Activated gamma-delta T cell (primary cell): Measurements from ENCODE around the gene CCDC85A.

Experiments
- DNase-seq: peaks from one replicate; lab custom pipeline; 2025; lab: John Stamatoyannopoulos, UW

Gene CCDC85A

DNA sequence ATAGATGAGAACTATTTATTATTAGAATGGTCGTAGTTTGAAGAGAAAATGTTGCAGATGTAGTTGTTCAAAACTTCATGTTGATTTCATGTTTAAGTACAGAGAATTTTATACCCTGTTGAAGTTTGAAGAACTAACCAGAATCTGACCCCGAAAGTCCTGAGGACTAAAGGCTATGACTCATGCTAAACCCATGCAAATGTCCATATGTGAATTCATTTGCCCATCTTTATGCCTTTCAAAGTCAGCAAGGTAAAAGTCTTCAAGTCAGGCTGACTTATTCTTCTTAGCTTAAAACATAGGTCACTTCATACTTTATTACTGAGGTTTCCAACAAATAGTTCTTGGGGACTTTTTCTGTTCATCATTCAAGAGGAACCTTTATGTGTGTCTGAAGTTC lies 185.5 kb downstream of the CCDC85A start:
- DNase-seq, result no peak

DNA sequence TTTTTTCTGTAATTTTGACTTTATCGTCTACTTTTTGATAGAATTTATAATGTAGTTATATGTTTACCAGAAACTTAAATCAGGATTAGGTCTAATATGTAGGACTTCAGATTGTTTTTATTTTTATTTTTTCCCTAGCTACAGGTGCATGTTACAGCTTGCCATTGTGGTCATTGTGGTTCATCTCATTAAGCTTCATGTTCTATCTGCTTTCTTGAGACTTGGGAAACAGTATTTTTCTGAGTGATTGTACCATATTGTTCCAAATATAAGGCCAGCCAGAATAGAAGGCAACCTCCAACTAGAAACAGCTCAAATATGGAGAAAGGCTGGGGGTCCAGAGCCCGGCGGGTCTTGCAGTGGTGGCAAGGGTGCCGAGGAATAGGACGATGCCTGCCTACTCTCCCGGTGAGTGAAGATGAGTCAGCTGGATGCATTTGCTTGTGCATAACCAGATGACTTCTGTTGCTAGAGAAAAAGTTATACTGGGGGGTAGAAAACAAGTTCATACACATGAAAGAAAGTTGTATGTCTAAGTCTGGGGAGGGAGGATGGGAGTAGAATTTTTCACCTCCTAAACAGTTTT lies 188.4 kb downstream of the CCDC85A start:
- no peak for DNase-seq

DNA sequence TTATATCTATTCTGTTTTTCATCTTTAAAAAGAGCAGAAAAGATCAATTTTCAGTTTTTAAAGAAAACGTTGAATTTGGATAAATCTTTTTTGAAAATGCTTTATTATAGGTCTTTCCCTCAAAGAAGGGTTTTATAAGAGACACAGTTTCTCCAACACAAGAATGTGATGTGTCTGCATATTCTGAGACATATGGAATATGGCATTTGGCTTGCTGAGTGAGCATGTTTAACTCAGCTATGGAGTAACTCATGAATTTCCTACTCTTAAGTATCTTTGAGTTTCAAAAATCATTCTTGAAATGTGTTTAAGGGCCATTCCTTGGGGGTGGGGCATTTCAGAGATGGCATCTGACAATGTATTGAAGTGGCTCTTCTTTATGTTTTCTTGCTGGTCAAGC lies 191.5 kb downstream of the CCDC85A start:
- DNase-seq, result no peak

DNA sequence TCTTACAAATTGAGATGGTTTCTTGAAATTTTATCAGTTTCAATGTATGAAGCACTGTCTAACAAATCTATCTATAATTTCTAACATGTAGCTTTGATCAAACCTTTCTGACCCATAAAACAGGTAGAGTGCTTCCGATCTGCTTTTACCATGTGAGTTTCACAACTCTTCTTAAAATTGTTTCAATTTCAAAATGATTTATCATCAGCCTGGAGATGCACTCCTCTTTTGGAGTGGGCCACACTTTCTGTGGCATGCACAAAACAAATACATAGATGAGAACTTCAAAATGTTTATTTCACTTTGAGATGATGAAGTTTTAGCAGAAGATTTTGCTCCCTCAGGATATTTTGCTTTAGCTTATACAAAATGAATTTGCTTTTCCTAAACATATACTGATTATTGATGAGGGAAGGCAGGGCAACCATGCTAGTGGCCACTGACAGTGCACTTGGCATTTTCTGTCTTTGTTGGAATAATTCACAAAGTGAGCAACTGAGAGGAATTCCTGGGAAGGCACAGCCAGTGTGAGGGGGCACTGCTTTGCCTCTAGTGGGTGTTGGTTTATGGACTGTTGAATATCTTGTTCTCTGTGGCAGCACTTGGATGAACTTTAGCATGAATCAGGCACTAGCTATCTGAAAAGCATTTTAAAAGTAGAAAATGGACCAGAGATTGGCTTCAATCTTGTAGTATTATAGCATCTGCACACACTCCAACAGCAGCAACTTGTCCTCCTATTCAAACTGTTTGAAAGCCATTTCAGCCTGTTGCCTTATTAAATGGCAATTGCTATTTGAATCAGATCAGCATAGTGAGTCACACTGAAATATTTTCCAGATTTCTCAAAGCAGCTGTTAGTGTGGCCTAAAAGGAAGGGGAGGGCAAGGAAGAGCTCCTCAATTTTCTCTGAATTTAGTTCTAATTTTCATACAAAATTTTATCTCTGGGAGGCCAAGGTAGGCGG lies 193.2 kb downstream of the CCDC85A start:
- DNase-seq, result no peak

DNA sequence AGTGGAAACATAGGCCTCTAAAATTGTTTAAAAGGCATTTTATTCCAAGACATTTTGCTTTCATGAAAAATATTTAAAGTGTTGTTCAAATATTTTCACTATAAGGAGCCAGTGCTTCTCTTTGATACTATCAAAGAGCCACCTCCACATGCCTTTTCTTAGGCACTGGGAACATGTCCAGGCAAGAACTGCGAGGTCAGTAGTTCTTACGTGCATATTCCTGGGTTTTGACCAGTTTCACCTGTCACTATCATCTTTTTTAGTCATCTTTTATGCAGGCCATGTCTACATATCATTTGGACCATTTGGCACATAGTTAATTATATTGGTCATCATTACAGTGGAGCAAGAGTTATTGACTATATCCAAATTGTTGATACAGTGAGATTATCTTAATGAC lies 195.3 kb downstream of the CCDC85A start:
- no peak for DNase-seq

DNA sequence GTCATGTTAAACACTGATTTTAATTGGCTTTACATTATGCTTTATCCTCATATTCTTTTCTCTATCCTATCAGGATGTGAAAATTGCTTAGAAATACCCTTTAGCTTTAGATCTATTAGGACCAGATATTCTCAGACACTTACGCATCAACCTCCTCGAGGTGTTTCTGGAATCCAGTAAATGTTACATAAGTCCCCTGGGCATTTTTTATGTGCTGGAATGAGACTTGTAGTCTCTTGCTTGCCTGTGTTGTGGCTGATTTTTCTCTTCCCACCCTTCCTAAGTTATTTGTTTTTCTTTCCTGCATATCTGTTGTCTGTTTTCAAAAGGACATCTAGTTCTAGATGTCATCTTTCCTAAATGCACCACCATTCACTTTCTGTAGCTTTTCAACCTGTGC lies 197.1 kb downstream of the CCDC85A start:
- no peak for DNase-seq

DNA sequence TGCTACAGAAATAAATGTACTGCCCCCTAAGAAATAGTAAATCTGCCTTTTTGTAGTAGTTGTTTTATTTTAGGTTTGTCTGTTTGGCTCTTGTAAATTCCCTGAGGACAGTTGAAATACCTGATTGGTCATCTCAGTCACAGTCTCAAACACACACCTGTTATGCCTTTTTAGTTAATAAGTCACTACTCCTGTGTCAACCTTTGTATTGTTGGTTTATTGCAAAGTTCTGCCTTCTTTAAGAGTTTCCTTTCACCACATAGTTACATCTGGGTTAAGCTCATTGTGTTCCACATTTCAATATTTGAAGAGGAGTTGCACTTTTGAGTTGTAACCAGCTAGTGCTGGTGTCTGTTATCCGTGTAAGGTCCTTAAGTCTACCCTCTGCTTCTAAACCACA lies 198.7 kb downstream of the CCDC85A start:
- DNase-seq, result no peak

DNA sequence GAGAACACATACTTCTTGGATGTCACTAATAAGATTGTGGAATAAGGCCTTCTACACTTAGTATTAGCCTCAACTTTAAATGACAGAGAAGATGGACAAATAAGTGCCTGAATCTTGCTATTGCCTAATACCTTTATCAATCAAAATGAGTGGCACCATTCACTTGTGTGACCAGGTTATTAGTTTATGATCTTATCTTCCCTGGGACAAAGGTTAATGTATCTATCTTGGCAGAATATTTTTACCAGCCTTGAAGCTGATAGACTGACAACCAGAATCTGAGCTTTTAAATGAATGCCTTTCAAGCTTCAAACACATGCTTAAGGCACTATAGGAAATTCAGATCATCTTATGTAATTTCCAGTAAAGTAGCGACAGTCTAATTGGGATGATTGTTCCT lies 202.9 kb downstream of the CCDC85A start:
- no peak for DNase-seq

DNA sequence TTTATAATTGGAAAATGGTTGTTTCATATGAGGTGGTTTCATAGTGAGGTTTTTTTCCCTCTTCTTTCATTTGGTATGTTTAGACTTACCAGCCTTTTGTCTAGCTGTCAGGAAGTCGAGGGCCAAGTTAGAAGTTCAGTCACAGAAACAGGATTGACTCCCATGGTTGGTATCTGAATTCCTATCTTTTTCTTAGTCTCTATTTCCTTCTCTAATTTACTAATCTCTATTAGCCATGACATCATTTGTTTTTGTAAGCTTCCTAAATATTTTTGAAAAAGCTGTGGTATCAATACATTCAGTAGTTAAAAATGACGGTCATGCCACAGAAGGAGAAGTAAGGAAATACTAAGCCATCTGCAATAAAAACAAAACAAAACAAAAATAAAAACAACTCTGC lies 206.9 kb downstream of the CCDC85A start:
- no peak for DNase-seq

DNA sequence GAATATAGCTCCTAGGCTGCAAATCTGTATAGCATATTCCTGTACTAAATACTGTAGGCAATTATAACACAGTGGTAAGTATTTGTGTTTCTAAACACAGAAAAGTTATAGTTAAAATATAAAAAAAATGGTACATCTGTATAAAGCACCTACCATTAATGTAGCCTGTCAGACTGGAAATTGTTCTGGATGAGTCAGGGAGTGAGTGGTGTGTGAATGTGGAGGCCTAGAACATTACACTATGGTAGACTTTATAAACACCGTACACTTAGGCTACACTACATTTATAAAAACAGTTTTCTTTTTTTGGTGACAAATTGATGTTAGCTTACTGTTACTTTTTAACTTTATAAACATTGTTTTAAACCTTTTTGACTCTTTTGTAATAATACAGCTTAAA lies 226.3 kb downstream of the CCDC85A start:
- no peak for DNase-seq

DNA sequence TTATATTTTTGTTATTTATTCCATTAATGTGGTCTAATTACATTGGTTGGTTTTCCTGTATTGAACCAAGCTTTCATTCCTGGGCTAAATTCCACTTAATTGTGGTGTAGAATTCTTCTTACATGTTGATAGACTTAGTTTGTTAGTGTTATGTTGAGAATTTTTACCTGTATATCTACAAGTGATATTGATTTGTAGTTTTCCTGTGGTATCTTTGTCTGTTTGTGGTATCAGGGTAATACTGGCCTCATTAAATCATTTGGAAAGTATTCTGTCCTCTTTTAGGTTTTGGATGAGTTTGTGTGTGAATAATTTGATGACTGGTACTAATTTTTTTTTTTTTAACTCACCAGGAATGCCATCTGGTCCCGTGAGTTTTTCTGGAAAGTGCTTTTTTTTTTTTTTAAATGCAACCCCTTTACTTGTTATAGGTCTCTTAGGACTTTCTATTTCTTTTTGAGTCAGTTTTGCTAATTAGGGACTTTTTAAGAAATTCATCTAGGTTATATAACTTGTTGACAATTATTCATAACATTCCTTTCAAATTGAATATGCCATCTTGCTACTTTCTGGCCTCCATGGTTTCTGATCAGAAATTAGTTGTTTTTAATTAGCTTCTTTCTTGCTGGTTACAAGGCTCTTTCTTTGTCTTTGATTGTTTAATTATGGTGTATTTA lies 232.8 kb downstream of the CCDC85A start:
- DNase-seq, result no peak
